NCI-H2029 (cell line): ENCODE measurements around the gene KLHL30.

Source experiments
- DNase-seq: peaks from one replicate; lab custom pipeline; 2025; lab: John Stamatoyannopoulos, UW

Gene KLHL30

GRCh38 chr2:238146884-238147544, 8.5 kb downstream of the KLHL30 start:
- DNase-seq = no peak

GRCh38 chr2:238148981-238149380, 10.5 kb downstream of the KLHL30 start:
- DNase-seq = no peak

GRCh38 chr2:238149841-238150572, 11.5 kb downstream of the KLHL30 start:
- DNase-seq = no peak

GRCh38 chr2:238150686-238151085, 12.2 kb downstream of the KLHL30 start:
- DNase-seq = no peak

GRCh38 chr2:238151205-238151604, 12.7 kb downstream of the KLHL30 start:
- DNase-seq = no peak

GRCh38 chr2:238151628-238152235, 13.3 kb downstream of the KLHL30 start:
- no peak for DNase-seq

- DNase-seq = no peak
These were observed 14.6 kb downstream of the KLHL30 start for GRCh38 chr2:238152771-238153688.

- no peak for DNase-seq
These were observed 16.1 kb downstream of the KLHL30 start for GRCh38 chr2:238154570-238154969.

GRCh38 chr2:238155051-238155760, 16.7 kb downstream of the KLHL30 start:
- no peak for DNase-seq

- DNase-seq = no peak
These were observed 17.6 kb downstream of the KLHL30 start for GRCh38 chr2:238155761-238156694.

- DNase-seq = peak; percentile 89
These were observed 19.1 kb downstream of the KLHL30 start for GRCh38 chr2:238157506-238158017.

GRCh38 chr2:238158018-238158508, 19.6 kb downstream of the KLHL30 start:
- DNase-seq = no peak

GRCh38 chr2:238158509-238159070, 20.1 kb downstream of the KLHL30 start, which contains the start of gene ERFE:
ERFE (plus strand) TSS chr2:238158970; CDS start chr2:238159008, 38 bp downstream.
- DNase-seq = peak; percentile 25

GRCh38 chr2:238159071-238159539, 20.6 kb downstream of the KLHL30 start:
- no peak for DNase-seq

- no peak for DNase-seq
These were observed 21.3 kb downstream of the KLHL30 start for GRCh38 chr2:238159661-238160205.

- DNase-seq = no peak
These were observed 22.0 kb downstream of the KLHL30 start for GRCh38 chr2:238160206-238161129.

- DNase-seq = no peak
These were observed 23.0 kb downstream of the KLHL30 start for GRCh38 chr2:238161291-238162051.
